Measurements from ENCODE around the gene RXRB. TPM values are rescaled to one million over a fixed set of nuclear protein-coding genes. Genes with fewer than 3 reads are reported as not detected.

RXRB gene
- polyA plus RNA-seq, 2 of the 4 experiments (the other 2 are of a cell fraction) = 15.6 to 20.3 TPM

DNA sequence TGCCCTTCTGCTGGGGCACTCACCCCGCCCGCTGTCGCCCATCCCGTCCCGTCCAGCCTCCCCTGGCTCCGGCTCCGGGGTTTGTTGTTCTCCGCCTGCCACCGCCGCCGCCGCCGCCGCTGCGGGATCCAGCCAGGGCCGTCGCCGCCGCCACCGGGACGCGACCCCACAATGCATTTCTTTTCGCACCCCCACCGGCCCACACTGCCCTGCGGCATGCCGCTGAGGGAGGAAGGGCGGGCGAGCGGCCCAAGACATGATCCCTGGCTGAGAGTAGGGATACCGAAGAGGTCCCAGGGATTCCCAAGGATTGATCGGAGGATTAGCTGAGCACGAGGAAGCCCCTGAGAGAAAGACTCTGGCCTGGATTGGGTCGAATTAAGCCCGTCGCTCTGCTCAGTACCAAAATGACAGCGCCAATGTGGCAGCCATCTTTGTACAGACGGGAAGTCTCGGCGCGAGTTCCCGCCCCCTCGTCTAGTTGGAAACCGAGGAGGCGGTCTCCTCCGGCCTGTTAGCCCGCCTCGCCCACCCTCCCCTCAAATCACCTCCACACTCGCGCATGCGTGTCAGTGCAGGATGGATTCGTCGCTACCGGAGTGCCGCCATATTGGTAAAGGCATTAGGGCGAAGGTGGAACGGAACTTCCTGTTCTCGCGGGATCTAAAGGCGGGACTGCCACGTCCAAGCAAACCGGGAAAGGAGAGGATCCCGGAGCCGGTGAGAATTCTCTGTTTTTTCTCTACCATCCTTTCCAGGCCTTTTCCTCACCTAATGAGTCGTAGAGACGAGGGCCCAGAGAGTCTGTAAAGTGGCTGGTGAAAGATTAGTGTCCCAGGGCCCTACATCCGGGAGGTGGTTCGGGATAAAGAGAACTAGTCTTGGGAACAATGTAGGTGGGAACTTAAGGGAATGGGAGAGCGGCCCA, at the start of gene RXRB, which contains the start of gene SLC39A7 (continued):
- TF ChIP-seq, protein P1, sequence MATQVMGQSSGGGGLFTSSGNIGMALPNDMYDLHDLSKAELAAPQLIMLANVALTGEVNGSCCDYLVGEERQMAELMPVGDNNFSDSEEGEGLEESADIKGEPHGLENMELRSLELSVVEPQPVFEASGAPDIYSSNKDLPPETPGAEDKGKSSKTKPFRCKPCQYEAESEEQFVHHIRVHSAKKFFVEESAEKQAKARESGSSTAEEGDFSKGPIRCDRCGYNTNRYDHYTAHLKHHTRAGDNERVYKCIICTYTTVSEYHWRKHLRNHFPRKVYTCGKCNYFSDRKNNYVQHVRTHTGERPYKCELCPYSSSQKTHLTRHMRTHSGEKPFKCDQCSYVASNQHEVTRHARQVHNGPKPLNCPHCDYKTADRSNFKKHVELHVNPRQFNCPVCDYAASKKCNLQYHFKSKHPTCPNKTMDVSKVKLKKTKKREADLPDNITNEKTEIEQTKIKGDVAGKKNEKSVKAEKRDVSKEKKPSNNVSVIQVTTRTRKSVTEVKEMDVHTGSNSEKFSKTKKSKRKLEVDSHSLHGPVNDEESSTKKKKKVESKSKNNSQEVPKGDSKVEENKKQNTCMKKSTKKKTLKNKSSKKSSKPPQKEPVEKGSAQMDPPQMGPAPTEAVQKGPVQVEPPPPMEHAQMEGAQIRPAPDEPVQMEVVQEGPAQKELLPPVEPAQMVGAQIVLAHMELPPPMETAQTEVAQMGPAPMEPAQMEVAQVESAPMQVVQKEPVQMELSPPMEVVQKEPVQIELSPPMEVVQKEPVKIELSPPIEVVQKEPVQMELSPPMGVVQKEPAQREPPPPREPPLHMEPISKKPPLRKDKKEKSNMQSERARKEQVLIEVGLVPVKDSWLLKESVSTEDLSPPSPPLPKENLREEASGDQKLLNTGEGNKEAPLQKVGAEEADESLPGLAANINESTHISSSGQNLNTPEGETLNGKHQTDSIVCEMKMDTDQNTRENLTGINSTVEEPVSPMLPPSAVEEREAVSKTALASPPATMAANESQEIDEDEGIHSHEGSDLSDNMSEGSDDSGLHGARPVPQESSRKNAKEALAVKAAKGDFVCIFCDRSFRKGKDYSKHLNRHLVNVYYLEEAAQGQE (IDR thresholded peaks at IDR 0.05) = peak; percentile 92
- TF ChIP-seq SREBF2 (IDR thresholded peaks at IDR 0.05) (no peak), JUN (IDR thresholded peaks at IDR 0.05) (peak; percentile 40 to 76; a peak in 2 of 5 replicates), EHMT2 (IDR thresholded peaks at IDR 0.05; ENCODE audit: low read depth) (no peak), CBX8 (IDR thresholded peaks at IDR 0.05) (no peak), RFX5 (IDR thresholded peaks at IDR 0.05) (0 out of 2 replicates have a peak, but pooled peaks have one; percentile 41), RCOR1 (IDR thresholded peaks at IDR 0.05; ENCODE audit: low read depth, low read length) (no peak), MYC (IDR thresholded peaks at IDR 0.05; ENCODE audit: borderline replicate concordance, low read length) (no peak), PHF8 (IDR thresholded peaks at IDR 0.05; ENCODE audit: borderline replicate concordance, low read depth) (0 out of 2 replicates have a peak, but pooled peaks have one; percentile 25), ESRRA (IDR thresholded peaks at IDR 0.05; ENCODE audit: borderline replicate concordance, low read length) (no peak), HOXA7 (CRISPR knock-in tag; IDR thresholded peaks at IDR 0.05) (no peak), NFE2L2 (conservative IDR thresholded peaks at IDR 0.05; ENCODE audit: low read length) (no peak), HOXB5 (CRISPR knock-in tag; IDR thresholded peaks at IDR 0.05) (no peak), FOSB (CRISPR knock-in tag; IDR thresholded peaks at IDR 0.05) (no peak), CHD4 (IDR thresholded peaks at IDR 0.05; ENCODE audit: borderline replicate concordance) (no peak), ZFP36 (IDR thresholded peaks at IDR 0.05; ENCODE audit: borderline replicate concordance, partially characterized antibody) (no peak), HOXB13 (CRISPR knock-in tag; IDR thresholded peaks at IDR 0.05; ENCODE audit: low read depth) (no peak), FOSL2 (IDR thresholded peaks at IDR 0.05) (no peak), FOSL2 (CRISPR knock-in tag; IDR thresholded peaks at IDR 0.05) (no peak), HEYL (CRISPR knock-in tag; IDR thresholded peaks at IDR 0.05) (no peak)
- TF ChIP-seq, protein P2, sequence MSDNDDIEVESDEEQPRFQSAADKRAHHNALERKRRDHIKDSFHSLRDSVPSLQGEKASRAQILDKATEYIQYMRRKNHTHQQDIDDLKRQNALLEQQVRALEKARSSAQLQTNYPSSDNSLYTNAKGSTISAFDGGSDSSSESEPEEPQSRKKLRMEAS (IDR thresholded peaks at IDR 0.05) = no peak
- TF ChIP-seq, protein P3, sequence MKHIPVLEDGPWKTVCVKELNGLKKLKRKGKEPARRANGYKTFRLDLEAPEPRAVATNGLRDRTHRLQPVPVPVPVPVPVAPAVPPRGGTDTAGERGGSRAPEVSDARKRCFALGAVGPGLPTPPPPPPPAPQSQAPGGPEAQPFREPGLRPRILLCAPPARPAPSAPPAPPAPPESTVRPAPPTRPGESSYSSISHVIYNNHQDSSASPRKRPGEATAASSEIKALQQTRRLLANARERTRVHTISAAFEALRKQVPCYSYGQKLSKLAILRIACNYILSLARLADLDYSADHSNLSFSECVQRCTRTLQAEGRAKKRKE (CRISPR knock-in tag; IDR thresholded peaks at IDR 0.05; ENCODE audit: low read depth) = no peak
- TF ChIP-seq, protein P4, sequence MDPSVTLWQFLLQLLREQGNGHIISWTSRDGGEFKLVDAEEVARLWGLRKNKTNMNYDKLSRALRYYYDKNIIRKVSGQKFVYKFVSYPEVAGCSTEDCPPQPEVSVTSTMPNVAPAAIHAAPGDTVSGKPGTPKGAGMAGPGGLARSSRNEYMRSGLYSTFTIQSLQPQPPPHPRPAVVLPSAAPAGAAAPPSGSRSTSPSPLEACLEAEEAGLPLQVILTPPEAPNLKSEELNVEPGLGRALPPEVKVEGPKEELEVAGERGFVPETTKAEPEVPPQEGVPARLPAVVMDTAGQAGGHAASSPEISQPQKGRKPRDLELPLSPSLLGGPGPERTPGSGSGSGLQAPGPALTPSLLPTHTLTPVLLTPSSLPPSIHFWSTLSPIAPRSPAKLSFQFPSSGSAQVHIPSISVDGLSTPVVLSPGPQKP (IDR thresholded peaks at IDR 0.05; ENCODE audit: low read depth, low read length) = no peak
- TF ChIP-seq, protein P5, sequence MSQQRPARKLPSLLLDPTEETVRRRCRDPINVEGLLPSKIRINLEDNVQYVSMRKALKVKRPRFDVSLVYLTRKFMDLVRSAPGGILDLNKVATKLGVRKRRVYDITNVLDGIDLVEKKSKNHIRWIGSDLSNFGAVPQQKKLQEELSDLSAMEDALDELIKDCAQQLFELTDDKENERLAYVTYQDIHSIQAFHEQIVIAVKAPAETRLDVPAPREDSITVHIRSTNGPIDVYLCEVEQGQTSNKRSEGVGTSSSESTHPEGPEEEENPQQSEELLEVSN (IDR thresholded peaks at IDR 0.05; ENCODE audit: borderline replicate concordance, low read depth) = no peak

All from A549 (cell line).